Measurements from ENCODE around the gene ZNF691. TPM values are rescaled to one million over a fixed set of nuclear protein-coding genes. Genes with fewer than 3 reads are reported as not detected.
A peak's percentile ranks its signal among the peaks of the same experiment; 100 is the strongest.

Gene ZNF691
- total RNA-seq, 6 donors from 2014 or later: 7.0 to 17.8 (median 9.4) TPM

GRCh38 chr1:42847111-42847595, 740 bp downstream of the ZNF691 start:
- DNase-seq (no peak), ATAC-seq (ENCODE audit: low FRiP score in 2 of 2) (no peak)
- WGBS, 2 donors: 4 to 5% methylated on average over 6 of the region's 6 CpGs
- H3K4me1 ChIP-seq: peaks cover 13 to 24% (median 16%) of the 10 kb centered on the region in 4 donors
- peak overlapping the region; percentile 76 to 97 (median 93) for H3K4me3 ChIP-seq
- H3K27me3 ChIP-seq: no peaks in the 10 kb centered on the region
- TF ChIP-seq POLR2A (IDR thresholded peaks at IDR 0.05) (no peak), POLR2AphosphoS5 (IDR thresholded peaks at IDR 0.05) (no peak), EP300 (IDR thresholded peaks at IDR 0.05) (no peak), CTCF (IDR thresholded peaks at IDR 0.05) (no peak)
- no peaks in the 10 kb centered on the region for H3K9me3 ChIP-seq
- peak overlapping the region in 3 of 4 donors; percentile 81 to 95 (median 92) for H3K27ac ChIP-seq
- H3K36me3 ChIP-seq: peaks cover 10 to 31% (median 18%) of the 10 kb centered on the region in 4 donors

GRCh38 chr1:42847721-42848460, 1.5 kb downstream of the ZNF691 start:
- Histone ChIP-seq H3K9me3 (no peaks in the 10 kb centered on the region), H3K36me3 (peaks cover 10 to 27% (median 15%) of the 10 kb centered on the region in 4 donors), H3K27me3 (no peaks in the 10 kb centered on the region), H3K4me3 (peak overlapping the region in 1 of 4 donors; percentile 90), H3K27ac (no peak overlapping the region), H3K4me1 (peaks cover 13 to 24% (median 16%) of the 10 kb centered on the region in 4 donors)
- ATAC-seq (ENCODE audit: low FRiP score in 2 of 2) (no peak), DNase-seq (no peak)
- no peak for TF ChIP-seq EP300 (IDR thresholded peaks at IDR 0.05)
- TF ChIP-seq CTCF (IDR thresholded peaks at IDR 0.05): no peak
- no peak for TF ChIP-seq POLR2A (IDR thresholded peaks at IDR 0.05)
- TF ChIP-seq POLR2AphosphoS5 (IDR thresholded peaks at IDR 0.05): no peak
- WGBS, 2 donors: 72 to 81% methylated on average over 6 of the region's 6 CpGs

GRCh38 chr1:42848823-42849537, 2.6 kb downstream of the ZNF691 start:
- H3K36me3 ChIP-seq: peaks cover 10 to 22% (median 13%) of the 10 kb centered on the region in 4 donors
- DNase-seq: no peak
- peaks cover 13 to 24% (median 16%) of the 10 kb centered on the region in 4 donors for H3K4me1 ChIP-seq
- TF ChIP-seq CTCF (IDR thresholded peaks at IDR 0.05): no peak
- no peak for TF ChIP-seq POLR2A (IDR thresholded peaks at IDR 0.05)
- no peak for TF ChIP-seq EP300 (IDR thresholded peaks at IDR 0.05)
- TF ChIP-seq POLR2AphosphoS5 (IDR thresholded peaks at IDR 0.05): no peak
- ATAC-seq (ENCODE audit: low FRiP score in 2 of 2): no peak
- H3K27ac ChIP-seq: no peak overlapping the region
- 88 to 99% methylated on average over 2 of the region's 2 CpGs for WGBS, 2 donors
- no peaks in the 10 kb centered on the region for H3K9me3 ChIP-seq
- no peaks in the 10 kb centered on the region for H3K27me3 ChIP-seq
- no peak overlapping the region for H3K4me3 ChIP-seq

- no peak for ATAC-seq (ENCODE audit: low FRiP score in 2 of 2)
- Histone ChIP-seq H3K27ac (no peak overlapping the region), H3K27me3 (no peaks in the 10 kb centered on the region), H3K36me3 (peaks cover 10 to 22% (median 13%) of the 10 kb centered on the region in 4 donors), H3K4me3 (no peak overlapping the region), H3K9me3 (no peaks in the 10 kb centered on the region), H3K4me1 (peaks cover 13 to 19% (median 16%) of the 10 kb centered on the region in 4 donors)
- no peak for DNase-seq
- WGBS, 2 donors: 94% methylated on average over 5 of the region's 5 CpGs
- TF ChIP-seq CTCF (IDR thresholded peaks at IDR 0.05) (no peak), POLR2A (IDR thresholded peaks at IDR 0.05) (no peak), POLR2AphosphoS5 (IDR thresholded peaks at IDR 0.05) (no peak), EP300 (IDR thresholded peaks at IDR 0.05) (no peak)
Measured at GRCh38 chr1:42849944-42850343, 3.5 kb downstream of the ZNF691 start.
